Endothelial cell of umbilical vein (primary cell): ENCODE measurements around the gene FAM83E. TPM values are rescaled to one million over a fixed set of nuclear protein-coding genes. Genes with fewer than 3 reads are reported as not detected.

Source experiments
- BruUV-seq: library from RNA; stranded (reverse); fragments of 400-500 nt; replicated peaks from 2 replicates; lab custom pipeline; 2021; lab: Mats Ljungman, UMichigan
- CTCF ChIA-PET: fragments of 300-600, 350-600 bp; sonication (Branson Sonifier 250); formaldehyde crosslinking; loops from one replicate; lab custom pipeline; 2021; ENCODE audit warnings: antibody characterized with exemption, inconsistent platforms; lab: Charles Lee
- POLR2A ChIA-PET: fragments of 300-600, 350-600 bp; sonication (Branson Sonifier 250); formaldehyde crosslinking; loops from one replicate; lab custom pipeline; 2021; ENCODE audit warnings: antibody characterized with exemption, inconsistent platforms; lab: Charles Lee
- DNase-seq: peaks from one replicate; pipeline ENCODE4 v3.0.0-alpha.2; 2011; ENCODE audit warnings: low read depth, low spot score
- FAIRE-seq: peaks from 2 replicates; lab custom pipeline; 2011; peaks lifted over from hg19 to GRCh38; lab: Jason Lieb, UNC
- H2AFZ ChIP-seq: 2 replicates; pipeline ENCODE4 v1.6.0; 2012; ENCODE audit warnings: low read depth, low read length, control low read depth, inconsistent platforms
- H3K27ac ChIP-seq: 2 replicates; pipeline ENCODE4 v1.5.1; 2011; ENCODE audit warnings: low read depth, mild to moderate bottlenecking, control low read depth, low read length, moderate library complexity; ENCODE audit not compliant: insufficient read depth
- H3K27me3 ChIP-seq, 2 experiments: 2 replicates each; pipeline versions ENCODE4 v1.6.0 to v1.6.1; 2011; ENCODE audit warnings: low read length in 2 of 2, mixed read lengths in 1 of 2; ENCODE audit not compliant: control insufficient read depth in 2 of 2, insufficient read depth in 2 of 2
- H3K36me3 ChIP-seq, 2 experiments: 2 replicates in 1 of 2; 3 replicates in 1 of 2; pipeline ENCODE4 v1.5.1; 2011; ENCODE audit warnings: low read length in 2 of 2, mild to moderate bottlenecking in 1 of 2, moderate library complexity in 1 of 2; ENCODE audit not compliant: control insufficient read depth in 2 of 2, insufficient read depth in 2 of 2; ENCODE audit errors: extremely low read depth in 1 of 2
- H3K4me1 ChIP-seq: 3 replicates; pipeline ENCODE4 v1.5.1; 2011; ENCODE audit warnings: mild to moderate bottlenecking, low read length; ENCODE audit not compliant: control insufficient read depth, insufficient read depth; ENCODE audit errors: extremely low read depth
- H3K4me2 ChIP-seq: 2 replicates; pipeline ENCODE4 v1.6.1; 2011; ENCODE audit warnings: low read length, control low read depth, mixed read lengths; ENCODE audit not compliant: insufficient read depth
- H3K4me3 ChIP-seq, 3 experiments: fragments of 200-600 bp in 1 of 3; sonication (generic), shearing (Covaris generic) in 1 of 3; replicated peaks in 1 of 3; 2 replicates each; pipeline ENCODE4 v1.5.1; 2011 to 2016; ENCODE audit warnings: control low read depth in 3 of 3, low read length in 3 of 3, mild to moderate bottlenecking in 2 of 3, inconsistent platforms in 1 of 3, low read depth in 1 of 3, moderate library complexity in 1 of 3; ENCODE audit not compliant: insufficient read depth in 1 of 3
- H3K79me2 ChIP-seq: 2 replicates; pipeline ENCODE4 v1.6.0; 2012; ENCODE audit warnings: low read length, inconsistent platforms; ENCODE audit not compliant: control insufficient read depth, insufficient read depth
- H3K9ac ChIP-seq: replicated peaks from 2 replicates; pipeline ENCODE3; 2011; ENCODE audit warnings: low read length, control low read depth; ENCODE audit not compliant: insufficient read depth; ENCODE audit errors: extremely low read depth
- H3K9me1 ChIP-seq: replicated peaks from 3 replicates; pipeline ENCODE4 v1.6.0; 2011; ENCODE audit warnings: mild to moderate bottlenecking, low read length; ENCODE audit not compliant: control insufficient read depth, insufficient read depth; ENCODE audit errors: extremely low read depth
- H3K9me3 ChIP-seq: replicated peaks from 2 replicates; pipeline ENCODE4 v1.5.1; 2012; ENCODE audit warnings: low read length, inconsistent platforms; ENCODE audit not compliant: control insufficient read depth, insufficient read depth
- H4K20me1 ChIP-seq: replicated peaks from 2 replicates; pipeline ENCODE3; 2011; ENCODE audit warnings: mild to moderate bottlenecking, low read length; ENCODE audit not compliant: control insufficient read depth, insufficient read depth; ENCODE audit errors: extremely low read depth
- CTCF ChIP-seq, 2 donors: IDR thresholded peaks; 1 replicate in 1 of 2; 2 replicates in 1 of 2; pipeline ENCODE4 v1.5.1; 2011; ENCODE audit warnings: low read length in 2 of 2, mild to moderate bottlenecking in 2 of 2, moderate library complexity in 2 of 2, control low read depth in 1 of 2, inconsistent platforms in 1 of 2, low read depth in 1 of 2; ENCODE audit not compliant: insufficient read depth in 1 of 2; ENCODE audit errors: extremely low read depth in 1 of 2
- GATA2 ChIP-seq: IDR thresholded peaks from 2 replicates; pipeline ENCODE4 v1.7.0; 2011; ENCODE audit warnings: low read depth, mild to moderate bottlenecking, moderate library complexity, mixed read lengths, low read length; ENCODE audit not compliant: insufficient read length, insufficient read depth
- dilution Hi-C: fragments of 300-500 bp; cut with MboI; formaldehyde crosslinking; loops from one replicate; pipeline ENCODE4 v1.15.0; 2019; ENCODE audit warnings: low sequenced_read_pairs; ENCODE audit not compliant: extremely low pct_ligation_motif_present
- intact Hi-C: fragments of 100-400 bp; cut with micrococcal nuclease; formaldehyde crosslinking; loops from one replicate; pipeline ENCODE4 v1.10.0; 2022
- polyA plus RNA-seq, 4 experiments: library from polyadenylated mRNA; depleted of rRNA in 3 of 4; stranded (reverse) in 3 of 4; unstranded in 1 of 4; fragments of >200 nt; gene quantifications; 2 replicates each; pipeline versions ENCODE4 v1.2.1 to v1.2.3, GENCODE V29; 2011 to 2012; ENCODE audit warnings: missing spikeins in 1 of 4
- total RNA-seq: library from RNA; stranded (reverse); gene quantifications from 2 replicates; pipeline ENCODE4 v1.2.3, GENCODE V29; 2021

FAM83E gene
- total and polyA plus RNA-seq, 2 donors (not counting 3 experiments of a cell fraction or from before 2014, with no cell fraction given), result 0.04 to 1.7 TPM

- Histone ChIP-seq H2AFZ (no peak overlapping the region), H3K79me2 (no peaks in the 10 kb centered on the region), H3K4me3 (no peak overlapping the region), H3K27ac (no peak overlapping the region), H3K4me2 (no peak overlapping the region), H3K27me3 (no peaks in the 10 kb centered on the region), H4K20me1 (no peaks in the 10 kb centered on the region), H3K36me3 (no peaks in the 10 kb centered on the region), H3K9me1 (no peaks in the 10 kb centered on the region), H3K4me1 (no peaks in the 10 kb centered on the region), H3K9me3 (no peaks in the 10 kb centered on the region), H3K9ac (no peak overlapping the region)
- no peak for DNase-seq
- ChIA-PET POLR2A (interaction anchor here (1.3 kb wide), 1 partner anchor 9 kb away, joined by 15 read pairs; the partner anchor contains the start of genes RPL18 and SPHK2), CTCF (interaction anchor here (0.8 to 2.4 kb wide), 9 partner anchors 12 to 259 kb away, joined by 3 to 16 read pairs (median 5); no protein-coding TSS in a partner anchor)
- dilution Hi-C loops (no loop called here), intact Hi-C loops (no loop called here)
- BruUV-seq, result no TSS peak
- TF ChIP-seq GATA2, result no peak
- FAIRE-seq, result no peak
Measured at GRCh38 chr19:48609571-48610108, 5.2 kb downstream of the FAM83E start.

GRCh38 chr19:48608798-48609263 is 6.0 kb downstream of the FAM83E start:
- CTCF ChIA-PET, result interaction anchor here (0.6 to 2.4 kb wide), 14 partner anchors 10 to 337 kb away, joined by 3 to 16 read pairs (median 5); partner anchors contain the start of genes RPL18 and SPHK2
- dilution Hi-C loops, result no loop called here
- no peak overlapping the region for H3K4me2 ChIP-seq

More at GRCh38 chr19:48608798-48609263, 6.0 kb downstream of the FAM83E start:
- Histone ChIP-seq H4K20me1 (no peaks in the 10 kb centered on the region), H3K4me3 (no peak overlapping the region), H3K36me3 (no peaks in the 10 kb centered on the region), H3K27me3 (no peaks in the 10 kb centered on the region), H2AFZ (peak overlapping the region; percentile 50), H3K9me1 (no peaks in the 10 kb centered on the region), H3K9ac (no peak overlapping the region), H3K79me2 (no peaks in the 10 kb centered on the region), H3K27ac (no peak overlapping the region), H3K9me3 (no peaks in the 10 kb centered on the region), H3K4me1 (no peaks in the 10 kb centered on the region)
- POLR2A ChIA-PET, result interaction anchor here (0.6 to 1.3 kb wide), 3 partner anchors 9 to 67 kb away, joined by 4 to 15 read pairs (median 6); partner anchors contain the start of genes RPL18 and SPHK2
- DNase-seq (no peak), FAIRE-seq (peak; percentile 47)
- BruUV-seq, result no TSS peak
- intact Hi-C loops, result no loop called here
- TF ChIP-seq CTCF (IDR thresholded peaks at IDR 0.05; ENCODE audit: extremely low read depth in 1 of 2, insufficient read depth in 1 of 2, low read depth in 1 of 2, low read length in 2 of 2), result peak; percentile 39 to 41
- no peak for TF ChIP-seq GATA2
